GM23248 (cell line): ENCODE data around the gene AGPAT2. TPM values are rescaled to one million over a fixed set of nuclear protein-coding genes. Genes with fewer than 3 reads are reported as not detected.

Experiments
- DNase-seq: peaks from one replicate; pipeline ENCODE4 v3.0.0-alpha.2; 2015
- H2AFZ ChIP-seq: fragments of 200-600 bp; sonication (generic); 2 replicates; pipeline ENCODE4 v1.6.1; 2016; ENCODE audit warnings: antibody characterized with exemption
- H3F3A ChIP-seq: fragments of 200-600 bp; sonication (generic); 2 replicates; pipeline ENCODE4 v1.6.1; 2016; ENCODE audit warnings: mild to moderate bottlenecking, antibody characterized with exemption, mixed run types; ENCODE audit not compliant: insufficient read depth
- H3K27ac ChIP-seq: fragments of 200-600 bp; sonication (generic); 2 replicates; pipeline ENCODE4 v1.5.1; 2016; ENCODE audit warnings: mild to moderate bottlenecking
- H3K27me3 ChIP-seq: fragments of 200-600 bp; sonication (generic); replicated peaks from 2 replicates; pipeline ENCODE4 v1.6.1; 2016; ENCODE audit warnings: mild to moderate bottlenecking; ENCODE audit not compliant: insufficient read depth
- H3K36me3 ChIP-seq: fragments of 200-600 bp; sonication (generic); 2 replicates; pipeline ENCODE4 v1.6.1; 2016; ENCODE audit warnings: low read depth, mild to moderate bottlenecking
- H3K4me1 ChIP-seq: fragments of 200-600 bp; sonication (generic); 2 replicates; pipeline ENCODE4 v1.6.1; 2016; ENCODE audit warnings: mild to moderate bottlenecking; ENCODE audit not compliant: insufficient read depth
- H3K4me2 ChIP-seq: fragments of 200-600 bp; sonication (generic); one replicate; pipeline ENCODE4 v1.6.1; 2016; ENCODE audit warnings: mild to moderate bottlenecking; ENCODE audit not compliant: unreplicated experiment
- H3K4me3 ChIP-seq: fragments of 200-600 bp; sonication (generic); 2 replicates; pipeline ENCODE4 v1.5.1; 2016; ENCODE audit warnings: mild to moderate bottlenecking
- H3K79me2 ChIP-seq: fragments of 200-600 bp; sonication (generic); 2 replicates; pipeline ENCODE4 v1.6.1; 2016; ENCODE audit warnings: mild to moderate bottlenecking; ENCODE audit not compliant: insufficient read depth
- H3K9ac ChIP-seq: fragments of 200-600 bp; sonication (generic); 2 replicates; pipeline ENCODE4 v1.6.1; 2016; ENCODE audit warnings: mild to moderate bottlenecking
- H3K9me2 ChIP-seq: fragments of 200-600 bp; sonication (generic); 2 replicates; pipeline ENCODE4 v1.6.1; 2016; ENCODE audit warnings: mixed run types, mild to moderate bottlenecking, moderate library complexity; ENCODE audit not compliant: insufficient read depth
- H3K9me3 ChIP-seq: fragments of 200-600 bp; sonication (generic); one replicate; pipeline ENCODE4 v1.6.1; 2017; ENCODE audit warnings: low read depth
- H4K20me1 ChIP-seq: fragments of 200-600 bp; sonication (generic); 2 replicates; pipeline ENCODE4 v1.6.0; 2016; ENCODE audit not compliant: insufficient read depth
- EZH2 ChIP-seq: fragments of 200-600 bp; sonication (generic); IDR thresholded peaks from 2 replicates; pipeline ENCODE4 v1.6.1; 2018; ENCODE audit warnings: antibody characterized with exemption, mild to moderate bottlenecking; ENCODE audit not compliant: insufficient read depth, poor library complexity, severe bottlenecking
- EZH2phosphoT487 ChIP-seq: fragments of 200-600 bp; sonication (generic); IDR thresholded peaks from 2 replicates; pipeline ENCODE4 v1.6.1; 2018; ENCODE audit warnings: antibody characterized with exemption, moderate library complexity, mild to moderate bottlenecking, low read depth; ENCODE audit not compliant: insufficient read depth
- WGBS, 2 experiments: methylation state at CpG; one replicate each; pipeline ENCODE4 v1.1.6; 2015 to 2017; ENCODE audit warnings: low lambda C conversion rate in 2 of 2, low coverage in 1 of 2; ENCODE audit errors: missing lambda C conversion rate in 2 of 2; 5-methylcytosine and 5-hydroxymethylcytosine counted together
- in situ Hi-C: fragments of 300-500 bp; cut with MboI; formaldehyde crosslinking; loops from 2 replicates; pipeline ENCODE4 v1.15.0; 2020
- polyA plus RNA-seq: library from polyadenylated mRNA; unstranded; fragments of >200 nt; fragmentation: Nextera tagmentation; extraction: Ambion mirVana; gene quantifications from 2 replicates; pipeline ENCODE4 v1.2.1, GENCODE V29; 2016
- total RNA-seq: library from RNA; depleted of rRNA; stranded (reverse); fragments of >200 nt; shearing (Covaris generic); gene quantifications from 2 replicates; pipeline ENCODE4 v1.2.3, GENCODE V29; 2014

The AGPAT2 gene
- total and polyA plus RNA-seq, 2 experiments from 2014 or later = 58.3 to 68.7 TPM

DNA sequence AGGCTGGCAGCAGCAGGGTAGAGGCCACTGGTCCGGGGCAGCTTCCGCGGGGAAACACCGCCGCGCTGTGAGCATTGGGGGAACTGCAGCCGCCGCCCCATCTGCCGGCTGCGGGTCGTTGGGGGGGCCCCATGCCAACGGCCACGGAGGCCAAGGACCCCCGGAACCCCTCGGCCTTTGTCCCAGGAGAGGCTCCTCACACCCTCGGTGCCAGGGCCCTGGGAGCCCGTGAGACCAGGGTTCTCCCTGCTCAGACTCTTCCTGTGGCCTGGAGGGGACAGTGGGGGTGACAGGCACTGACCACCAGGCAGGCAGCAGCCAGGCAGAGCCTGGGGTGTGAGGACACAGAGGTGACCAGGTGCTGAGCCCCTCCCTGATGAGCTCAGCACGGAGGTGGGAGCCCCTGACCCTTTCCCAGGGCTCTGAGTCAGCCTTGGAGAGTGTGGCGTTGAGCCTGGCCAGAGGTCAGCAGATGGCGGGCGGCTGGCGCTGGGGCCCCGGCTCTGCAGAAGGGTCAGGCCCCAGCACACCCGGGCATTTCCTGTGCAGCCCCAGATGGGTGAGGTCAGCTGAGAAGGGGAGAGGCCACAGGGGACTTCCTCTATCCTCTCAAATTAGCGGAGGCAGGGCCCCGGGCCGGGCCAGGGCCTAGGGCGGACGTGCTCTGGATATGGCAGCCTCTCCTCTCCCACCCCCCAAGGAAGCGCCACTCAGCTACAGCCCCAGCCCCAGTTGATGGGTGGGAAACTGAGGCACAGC, 42.5 kb downstream of the AGPAT2 start:
- H3K27me3 ChIP-seq = peaks cover 10% of the 10 kb centered on the region
- no peaks in the 10 kb centered on the region for H4K20me1 ChIP-seq
- no peaks in the 10 kb centered on the region for H3K36me3 ChIP-seq
- TF ChIP-seq EZH2phosphoT487 (no peak), EZH2 (no peak)
- no peaks in the 10 kb centered on the region for H3K9me3 ChIP-seq
- DNase-seq = no peak
- H3K79me2 ChIP-seq = no peaks in the 10 kb centered on the region
- no peaks in the 10 kb centered on the region for H3F3A ChIP-seq
- no peaks in the 10 kb centered on the region for H3K9me2 ChIP-seq
- peak overlapping the region; percentile 60; the same call in 1 of the 2 replicates for H2AFZ ChIP-seq
- in situ Hi-C loops = no loop called here
- H3K4me1 ChIP-seq = no peaks in the 10 kb centered on the region
- H3K4me2 ChIP-seq = peak overlapping the region; percentile 68
- no peak overlapping the region for H3K27ac ChIP-seq
- H3K9ac ChIP-seq = no peak overlapping the region
- H3K4me3 ChIP-seq = no peak overlapping the region
- 25 to 28% methylated on average over 18 to 24 of the region's 30 CpGs for WGBS, 2 experiments

DNA sequence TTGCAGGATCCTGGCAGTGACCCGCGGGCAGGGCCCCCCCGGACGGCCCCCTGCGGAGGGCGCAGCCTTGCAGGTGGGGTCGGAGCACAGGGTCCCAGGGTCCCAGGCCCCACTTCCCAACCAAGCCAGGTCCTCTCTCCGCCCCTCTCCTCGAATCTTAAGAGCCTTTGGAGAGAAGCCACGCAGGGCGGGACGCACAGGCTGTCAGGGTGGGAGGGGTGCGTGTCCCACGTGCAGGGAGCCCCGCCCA, 43.0 kb downstream of the AGPAT2 start:
- Histone ChIP-seq H3K9me2 (no peaks in the 10 kb centered on the region), H3F3A (no peaks in the 10 kb centered on the region), H3K9ac (no peak overlapping the region), H3K36me3 (no peaks in the 10 kb centered on the region), H3K79me2 (no peaks in the 10 kb centered on the region), H3K27me3 (peaks cover 10% of the 10 kb centered on the region), H2AFZ (peak overlapping the region; percentile 60; the same call in 1 of the 2 replicates), H3K4me3 (peak overlapping the region; percentile 48), H3K27ac (no peak overlapping the region), H3K9me3 (no peaks in the 10 kb centered on the region), H3K4me2 (peak overlapping the region; percentile 68), H4K20me1 (no peaks in the 10 kb centered on the region), H3K4me1 (no peaks in the 10 kb centered on the region)
- WGBS, 2 experiments = 2% methylated on average over 8 of the region's 15 CpGs; no CpG with 5 or more reads in 1 of the 2 experiments
- TF ChIP-seq EZH2 (no peak), EZH2phosphoT487 (no peak)
- in situ Hi-C loops = no loop called here
- peak; percentile 89 for DNase-seq

DNA sequence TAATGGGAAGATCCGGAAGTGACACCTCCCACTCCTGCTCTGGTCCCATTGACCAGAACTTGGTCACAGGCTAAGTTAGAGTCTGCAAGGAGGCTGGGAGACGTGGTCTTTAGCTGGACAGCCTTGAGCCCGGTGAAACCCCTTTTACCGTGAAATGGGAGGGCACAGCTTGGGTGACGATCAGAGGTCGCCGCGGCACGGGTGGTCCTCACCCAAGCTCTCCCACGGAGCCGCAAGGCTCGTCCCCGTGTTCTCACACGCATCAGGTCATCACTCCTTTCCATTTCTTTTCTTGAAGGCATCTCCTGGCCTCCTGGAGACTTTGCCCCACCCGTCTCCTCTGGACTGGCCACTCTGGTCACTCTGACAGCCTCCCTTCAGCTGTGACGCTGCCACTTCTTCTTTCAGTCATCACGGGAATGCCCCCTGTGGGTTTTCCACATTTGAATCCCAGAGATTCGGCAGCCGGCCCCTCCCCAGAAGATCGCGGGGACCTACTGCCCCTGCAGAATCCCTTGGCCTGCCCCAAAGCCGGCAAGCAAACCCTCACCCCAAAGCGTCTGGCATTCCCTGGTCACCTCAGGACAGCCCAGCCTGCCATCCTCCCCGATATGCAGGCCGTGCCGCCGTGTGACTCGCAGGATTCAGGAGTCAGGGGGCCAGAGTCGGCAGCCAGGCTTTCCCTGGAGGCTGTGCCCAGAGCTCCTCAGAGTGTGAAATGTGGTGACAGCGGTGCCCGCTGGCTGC, 43.5 kb downstream of the AGPAT2 start:
- Histone ChIP-seq H3K79me2 (no peaks in the 10 kb centered on the region), H3K27me3 (peaks cover 10% of the 10 kb centered on the region), H3K9me2 (no peaks in the 10 kb centered on the region), H3F3A (no peaks in the 10 kb centered on the region), H2AFZ (peak overlapping the region; percentile 60; the same call in 1 of the 2 replicates), H3K4me2 (peak overlapping the region; percentile 68), H3K4me3 (peak overlapping the region; percentile 48), H3K4me1 (no peaks in the 10 kb centered on the region), H3K9ac (no peak overlapping the region), H3K9me3 (no peaks in the 10 kb centered on the region), H3K36me3 (no peaks in the 10 kb centered on the region), H3K27ac (no peak overlapping the region), H4K20me1 (no peaks in the 10 kb centered on the region)
- no peak for DNase-seq
- in situ Hi-C loops = no loop called here
- TF ChIP-seq EZH2 (no peak), EZH2phosphoT487 (no peak)
- WGBS, 2 experiments = 56 to 58% methylated on average over 28 to 29 of the region's 31 CpGs

DNA sequence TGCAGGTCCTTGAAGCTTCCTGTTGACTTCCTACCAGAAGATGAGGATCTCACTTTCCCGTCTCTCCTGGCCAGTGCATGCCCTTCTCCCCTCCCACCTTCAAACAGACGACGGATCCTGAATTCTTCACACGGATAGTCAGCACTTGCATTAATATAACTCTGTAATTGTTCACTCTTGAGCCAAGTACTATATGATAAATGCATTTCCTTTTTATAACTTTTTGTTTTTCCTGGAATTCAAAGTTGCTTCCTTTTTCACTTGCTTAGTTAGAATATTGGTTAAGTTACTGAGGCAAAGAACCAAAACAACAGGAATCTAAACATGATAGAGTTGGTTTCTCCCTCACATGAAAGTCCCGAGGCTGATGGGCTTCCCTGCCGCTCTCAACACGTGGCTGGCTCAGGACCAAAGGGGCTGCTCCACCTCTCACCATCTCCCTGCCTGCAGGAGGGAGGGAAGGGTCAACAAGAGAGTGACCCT, 44.8 kb downstream of the AGPAT2 start:
- no peak for DNase-seq
- Histone ChIP-seq H4K20me1 (no peaks in the 10 kb centered on the region), H3K79me2 (no peaks in the 10 kb centered on the region), H3F3A (no peaks in the 10 kb centered on the region), H3K9me2 (no peaks in the 10 kb centered on the region), H2AFZ (no peak overlapping the region), H3K9me3 (no peaks in the 10 kb centered on the region), H3K4me1 (no peaks in the 10 kb centered on the region), H3K4me3 (no peak overlapping the region), H3K27me3 (peaks cover 10% of the 10 kb centered on the region), H3K27ac (no peak overlapping the region), H3K4me2 (no peak overlapping the region), H3K36me3 (no peaks in the 10 kb centered on the region), H3K9ac (no peak overlapping the region)
- 71 to 73% methylated on average over 7 of the region's 7 CpGs for WGBS, 2 experiments
- in situ Hi-C loops = no loop called here
- TF ChIP-seq EZH2phosphoT487 (no peak), EZH2 (no peak)
